Peyer's patch (tissue), 4 donors: ENCODE results near the gene CERS2.

ENCODE experiments used
- CTCF ChIP-seq, 6 experiments: fragments of 450-650 bp in 4 of 6; fragments of 200-600 bp in 2 of 6; sonication (generic) in 1 of 6; IDR thresholded peaks; one replicate each; pipeline ENCODE4 v1.5.1; 2017 to 2019; ENCODE audit warnings: antibody characterized with exemption in 6 of 6, mild to moderate bottlenecking in 3 of 6, moderate library complexity in 1 of 6
- POLR2A ChIP-seq, 2 donors: fragments of 450-650 bp; IDR thresholded peaks; one replicate each; pipeline ENCODE4 v1.5.1; 2017; ENCODE audit warnings: antibody characterized with exemption in 2 of 2, mild to moderate bottlenecking in 2 of 2, moderate library complexity in 2 of 2

GRCh38 chr1:150964164-150964489 lies 10.5 kb downstream of the CERS2 start:
- no peak for TF ChIP-seq CTCF (IDR thresholded peaks at IDR 0.05)
- TF ChIP-seq POLR2A (IDR thresholded peaks at IDR 0.05), result no peak
